CD4-positive, alpha-beta T cell treated with Interleukin-6 for 4 hours (primary cell): ENCODE results near the gene C1orf210.

Experiments used
- DNase-seq: peaks from one replicate; pipeline ENCODE4 v3.0.0-alpha.2; 2020; ENCODE audit warnings: mixed read lengths

Gene C1orf210

GRCh38 chr1:43246466-43247213, 38.7 kb downstream of the C1orf210 start:
- DNase-seq, result no peak

- no peak for DNase-seq
Measured at GRCh38 chr1:43243299-43243698, 42.1 kb downstream of the C1orf210 start.

- DNase-seq, result no peak
Measured at GRCh38 chr1:43241413-43241836, 44.0 kb downstream of the C1orf210 start.

GRCh38 chr1:43239484-43239883, 45.9 kb downstream of the C1orf210 start:
- no peak for DNase-seq

- no peak for DNase-seq
Measured at GRCh38 chr1:43238991-43239469, 46.4 kb downstream of the C1orf210 start.

GRCh38 chr1:43238085-43238484, 47.3 kb downstream of the C1orf210 start:
- peak; percentile 45 for DNase-seq

- DNase-seq, result no peak
Measured at GRCh38 chr1:43237121-43237520, 48.3 kb downstream of the C1orf210 start.

GRCh38 chr1:43235451-43236121, 49.8 kb downstream of the C1orf210 start:
- DNase-seq, result no peak

- DNase-seq, result no peak
Measured at GRCh38 chr1:43235040-43235439, 50.3 kb downstream of the C1orf210 start.

- DNase-seq, result no peak
Measured at GRCh38 chr1:43234267-43234666, 51.1 kb downstream of the C1orf210 start.

GRCh38 chr1:43233631-43234030, 51.8 kb downstream of the C1orf210 start:
- no peak for DNase-seq

GRCh38 chr1:43232482-43232881, 52.9 kb downstream of the C1orf210 start:
- no peak for DNase-seq

GRCh38 chr1:43232074-43232473, 53.3 kb downstream of the C1orf210 start:
- DNase-seq, result no peak
